ENCODE measurements around the gene CDH4. TPM values are rescaled to one million over a fixed set of nuclear protein-coding genes. Genes with fewer than 3 reads are reported as not detected.

Gene CDH4
- total RNA-seq, 2 experiments from 2014 or later: not detected

GRCh38 chr20:61623451-61623850 lies 371.4 kb downstream of the CDH4 start:
- no peak for DNase-seq (ENCODE audit: low spot score)
- H3K4me2 ChIP-seq (ENCODE audit: low read length): no peak overlapping the region
- intact Hi-C loops (cut with micrococcal nuclease; ENCODE audit: unreplicated experiment): no loop called here
- no peaks in the 10 kb centered on the region for H3K36me3 ChIP-seq (ENCODE audit: insufficient read depth, low read length)
- no peak overlapping the region for H2AFZ ChIP-seq (ENCODE audit: low read length)
- H4K20me1 ChIP-seq (ENCODE audit: insufficient read depth, low read length): no peaks in the 10 kb centered on the region
- no peaks in the 10 kb centered on the region for H3K9me3 ChIP-seq (ENCODE audit: low read length)
- H3K79me2 ChIP-seq (ENCODE audit: insufficient read depth, low read depth, low read length): no peaks in the 10 kb centered on the region
- no TSS peak for BruUV-seq (replicated peaks)
- H3K4me3 ChIP-seq (ENCODE audit: low read depth, low read length, poor library complexity, severe bottlenecking): no peak overlapping the region
- POLR2A ChIA-PET: no interaction called here
- CTCF ChIA-PET (ENCODE audit: unreplicated experiment): no interaction called here
- no peaks in the 10 kb centered on the region for H3K9me2 ChIP-seq (ENCODE audit: insufficient read depth, low read length)
- TF ChIP-seq CTCF (conservative IDR thresholded peaks at IDR 0.05; ENCODE audit: low read length) (no peak), EZH2phosphoT487 (IDR thresholded peaks at IDR 0.05; ENCODE audit: borderline replicate concordance, low read depth, low read length) (no peak)
- H3K27ac ChIP-seq (ENCODE audit: low read depth, low read length, poor library complexity, severe bottlenecking): no peak overlapping the region
- H3K4me1 ChIP-seq (ENCODE audit: insufficient read depth, low read length, poor library complexity, severe bottlenecking): no peaks in the 10 kb centered on the region

- intact Hi-C loops (cut with micrococcal nuclease; ENCODE audit: unreplicated experiment): no loop called here
- Histone ChIP-seq H3K4me2 (ENCODE audit: low read length) (no peak overlapping the region), H3K27ac (ENCODE audit: low read depth, low read length, poor library complexity, severe bottlenecking) (no peak overlapping the region), H3K9me3 (ENCODE audit: low read length) (no peaks in the 10 kb centered on the region), H3K4me3 (ENCODE audit: low read depth, low read length, poor library complexity, severe bottlenecking) (no peak overlapping the region), H3K79me2 (ENCODE audit: insufficient read depth, low read depth, low read length) (no peaks in the 10 kb centered on the region), H3K9me2 (ENCODE audit: insufficient read depth, low read length) (no peaks in the 10 kb centered on the region), H3K36me3 (ENCODE audit: insufficient read depth, low read length) (no peaks in the 10 kb centered on the region), H3K4me1 (ENCODE audit: insufficient read depth, low read length, poor library complexity, severe bottlenecking) (no peaks in the 10 kb centered on the region), H2AFZ (ENCODE audit: low read length) (no peak overlapping the region), H4K20me1 (ENCODE audit: insufficient read depth, low read length) (no peaks in the 10 kb centered on the region)
- TF ChIP-seq CTCF (conservative IDR thresholded peaks at IDR 0.05; ENCODE audit: low read length): no peak
- no peak for TF ChIP-seq EZH2phosphoT487 (IDR thresholded peaks at IDR 0.05; ENCODE audit: borderline replicate concordance, low read depth, low read length)
- POLR2A ChIA-PET: no interaction called here
- CTCF ChIA-PET (ENCODE audit: unreplicated experiment): no interaction called here
- no peak for DNase-seq (ENCODE audit: low spot score)
- no TSS peak for BruUV-seq (replicated peaks)
These were observed 373.2 kb downstream of the CDH4 start for GRCh38 chr20:61625246-61625645.

GRCh38 chr20:61626412-61626811 lies 374.4 kb downstream of the CDH4 start:
- intact Hi-C loops (cut with micrococcal nuclease; ENCODE audit: unreplicated experiment): no loop called here
- TF ChIP-seq CTCF (conservative IDR thresholded peaks at IDR 0.05; ENCODE audit: low read length) (no peak), EZH2phosphoT487 (IDR thresholded peaks at IDR 0.05; ENCODE audit: borderline replicate concordance, low read depth, low read length) (no peak)
- no peaks in the 10 kb centered on the region for H3K36me3 ChIP-seq (ENCODE audit: insufficient read depth, low read length)
- POLR2A ChIA-PET: no interaction called here
- H3K4me1 ChIP-seq (ENCODE audit: insufficient read depth, low read length, poor library complexity, severe bottlenecking): no peaks in the 10 kb centered on the region
- no peaks in the 10 kb centered on the region for H4K20me1 ChIP-seq (ENCODE audit: insufficient read depth, low read length)
- no peak overlapping the region for H3K4me3 ChIP-seq (ENCODE audit: low read depth, low read length, poor library complexity, severe bottlenecking)
- no peaks in the 10 kb centered on the region for H3K9me2 ChIP-seq (ENCODE audit: insufficient read depth, low read length)
- H3K27ac ChIP-seq (ENCODE audit: low read depth, low read length, poor library complexity, severe bottlenecking): no peak overlapping the region
- no peak for DNase-seq (ENCODE audit: low spot score)
- no peak overlapping the region for H3K4me2 ChIP-seq (ENCODE audit: low read length)
- no peak overlapping the region for H2AFZ ChIP-seq (ENCODE audit: low read length)
- CTCF ChIA-PET (ENCODE audit: unreplicated experiment): no interaction called here
- H3K79me2 ChIP-seq (ENCODE audit: insufficient read depth, low read depth, low read length): no peaks in the 10 kb centered on the region
- no peaks in the 10 kb centered on the region for H3K9me3 ChIP-seq (ENCODE audit: low read length)
- BruUV-seq (replicated peaks): no TSS peak

All from OCI-LY7 (cell line).